CD4-positive, alpha-beta T cell treated with Interferon alpha-2 for 1 hour (primary cell): ENCODE data around the gene NLGN2.
"Not testable (repeated sequence)": the region's sequence is repeated elsewhere in the genome, so short reads cannot be mapped to it uniquely, and the experiment has no call there.

Experiments used
- DNase-seq, 2 donors: peaks; one replicate each; pipeline ENCODE4 v3.0.0-alpha.2; 2020 to 2022

Gene NLGN2

DNA sequence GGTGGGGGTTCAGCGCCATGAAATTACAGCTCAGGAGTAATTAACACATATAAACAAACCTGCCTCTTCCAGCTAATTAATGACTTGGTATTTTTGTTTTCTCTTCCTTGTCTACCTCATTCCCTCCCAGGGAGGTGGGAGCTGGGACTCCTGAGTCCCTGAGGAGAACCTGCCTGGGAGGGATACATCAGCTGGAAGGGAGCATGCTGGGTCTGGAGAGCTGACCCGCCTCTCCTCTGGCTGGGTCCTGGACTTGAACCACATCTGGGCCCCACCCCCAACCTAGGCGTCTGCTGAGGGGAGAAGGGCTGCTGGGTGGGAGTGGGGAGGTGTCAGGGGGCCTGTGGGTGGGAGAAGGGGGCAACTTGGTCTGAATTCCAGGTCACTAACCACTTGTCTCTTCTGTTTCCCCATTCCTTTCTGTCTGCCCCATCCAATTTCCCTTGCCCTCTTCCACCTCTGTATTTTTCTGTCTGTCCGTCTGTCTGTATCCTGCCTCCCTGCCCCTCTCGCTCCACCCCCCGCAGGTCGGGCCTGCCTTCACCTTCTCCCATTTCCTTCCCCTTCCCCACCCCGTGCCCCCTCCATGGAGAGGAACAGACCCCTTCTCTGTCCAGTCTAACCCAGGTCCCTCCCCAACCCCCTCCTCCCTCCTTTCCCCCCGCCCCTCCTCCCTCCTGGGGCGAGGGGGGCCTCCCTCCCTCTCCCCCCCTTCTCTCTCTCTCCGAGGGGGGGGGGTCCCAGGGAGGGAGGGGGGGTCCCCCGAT is at the start of gene NLGN2:
TSS of gene NLGN2 (plus strand) at position 361 of the 767 bp plus-strand sequence. CDS start 411 bp downstream, outside the sequence.
- DNase-seq = no peak

DNA sequence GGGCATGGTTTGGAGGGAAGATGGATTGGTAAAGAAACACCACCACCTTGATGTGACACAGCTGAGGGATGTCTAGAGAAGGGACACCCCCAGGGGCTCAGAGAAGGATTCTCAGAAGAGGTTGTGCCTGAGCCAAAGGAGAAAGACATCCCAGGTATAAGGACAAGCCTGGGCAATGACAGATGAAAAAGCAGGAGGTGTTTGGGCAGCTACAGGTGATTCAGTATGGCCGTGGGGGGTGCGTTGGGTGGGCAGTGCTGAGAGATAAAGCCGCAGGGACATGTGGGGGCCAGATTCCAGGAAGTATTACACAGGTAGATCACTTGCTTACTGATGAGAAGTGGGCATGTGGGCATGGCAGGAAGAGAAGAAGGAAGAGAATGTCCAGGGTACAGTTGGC is 45.7 kb upstream of the NLGN2 start:
- DNase-seq = no peak

DNA sequence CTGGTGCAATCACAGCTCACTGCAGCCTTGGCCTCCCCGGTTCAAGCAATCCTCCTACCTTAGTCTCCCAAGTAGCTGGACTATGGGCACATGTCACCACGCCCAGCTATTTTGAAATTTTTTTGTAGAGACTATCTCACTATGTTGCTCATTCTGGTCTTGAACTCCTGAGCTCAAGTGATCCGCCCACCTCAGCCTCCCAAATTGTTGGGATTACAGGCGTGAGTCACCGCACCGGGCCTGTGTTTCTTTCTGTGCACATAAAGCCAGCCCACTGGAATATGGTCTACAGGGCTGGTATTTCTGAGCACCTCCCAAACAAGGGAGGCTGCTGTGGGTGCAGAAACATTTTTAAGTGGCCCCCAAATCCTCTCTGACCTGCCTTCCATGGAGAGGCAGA is 44.3 kb upstream of the NLGN2 start:
- no peak for DNase-seq

DNA sequence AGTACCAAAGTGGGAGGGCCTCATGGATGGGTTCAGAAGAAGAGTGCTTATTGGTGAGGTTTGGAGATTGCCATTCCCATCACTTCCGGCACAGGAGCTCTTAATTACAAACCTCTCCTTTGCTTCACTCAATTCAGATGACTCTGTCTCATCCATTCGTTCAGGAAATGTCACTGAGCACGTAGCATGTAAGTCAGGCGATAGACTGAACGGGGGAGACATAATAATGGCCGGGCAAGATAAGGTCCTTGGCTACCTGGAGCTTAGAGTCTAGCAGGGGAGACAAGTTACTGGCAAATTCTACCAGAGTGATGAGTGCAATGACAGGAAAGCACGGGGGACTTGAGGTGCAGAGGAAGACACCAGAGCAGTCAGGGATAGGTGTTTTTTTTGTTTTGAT is 41.7 kb upstream of the NLGN2 start:
- not testable (repeated sequence) for DNase-seq

DNA sequence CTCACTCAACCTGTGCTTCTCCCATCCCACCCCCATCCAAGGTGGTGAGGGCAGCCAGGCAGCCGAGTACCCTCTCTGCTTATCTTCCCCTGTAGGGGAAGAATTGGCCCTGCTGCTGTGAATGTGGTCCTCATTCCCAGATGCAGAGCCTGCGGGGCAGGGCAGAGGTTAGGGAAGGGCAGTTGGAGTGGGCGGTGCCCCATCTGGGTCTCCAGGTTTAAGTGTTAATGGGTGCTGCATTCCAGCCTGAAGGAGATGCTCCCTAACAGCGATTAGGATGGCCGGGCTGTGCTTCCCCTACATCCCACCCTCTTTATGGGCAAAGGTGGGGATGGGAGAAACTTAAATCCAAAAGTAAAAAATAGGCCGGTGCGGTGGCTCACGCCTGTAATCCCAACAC is 40.6 kb upstream of the NLGN2 start:
- no peak for DNase-seq

DNA sequence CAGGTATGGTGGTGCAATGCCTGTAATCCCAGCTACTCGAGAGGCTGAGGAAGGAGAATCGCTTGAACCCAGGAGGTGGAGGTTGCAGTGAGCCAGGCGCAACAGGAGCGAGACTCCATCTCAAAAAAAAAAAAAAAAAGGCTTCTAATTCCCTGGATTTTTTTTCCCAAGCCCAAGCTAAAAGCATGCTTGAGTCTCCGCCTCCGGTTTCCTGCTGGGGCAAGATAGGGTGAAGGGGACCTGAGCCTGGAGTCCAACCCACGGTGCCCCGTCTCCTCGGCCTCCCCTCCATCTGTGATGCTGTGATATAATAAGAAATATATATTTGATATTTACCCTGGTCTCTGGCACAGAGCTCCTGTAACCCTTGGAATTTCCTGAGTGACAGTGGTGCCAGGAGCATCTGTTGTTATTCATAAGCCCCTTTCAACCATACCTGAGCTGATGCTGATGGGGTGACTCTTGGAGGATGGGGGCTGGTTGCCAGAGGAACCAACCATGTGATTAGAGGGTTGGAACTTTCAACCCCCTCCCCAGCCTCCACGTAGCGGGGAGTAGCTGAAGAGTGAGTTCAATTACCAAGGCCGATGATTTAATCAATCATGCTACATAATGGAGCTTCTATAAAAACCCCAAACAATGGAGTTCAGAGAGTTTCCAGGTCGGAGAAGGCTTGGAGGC is 39.6 kb upstream of the NLGN2 start:
- DNase-seq = no peak

DNA sequence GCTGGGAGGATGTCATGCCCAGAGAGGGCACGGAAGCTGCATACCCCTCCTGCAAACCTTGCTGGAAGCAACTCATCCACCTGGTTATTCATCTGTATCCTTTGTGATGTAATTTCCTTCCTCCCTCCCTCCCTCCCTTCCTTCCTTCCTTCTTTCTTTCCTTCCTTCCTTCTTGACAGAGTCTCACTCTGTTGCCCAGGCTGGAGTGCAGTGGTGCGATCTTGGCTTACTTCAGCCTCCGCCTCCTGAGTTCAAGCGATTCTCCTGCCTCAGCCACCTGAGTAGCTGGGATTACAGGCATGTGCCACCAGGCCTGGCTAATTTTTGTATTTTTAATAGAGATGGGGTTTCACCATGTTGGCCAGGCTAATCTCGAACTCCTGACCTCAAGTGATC is 39.0 kb upstream of the NLGN2 start:
- not testable (repeated sequence) for DNase-seq

DNA sequence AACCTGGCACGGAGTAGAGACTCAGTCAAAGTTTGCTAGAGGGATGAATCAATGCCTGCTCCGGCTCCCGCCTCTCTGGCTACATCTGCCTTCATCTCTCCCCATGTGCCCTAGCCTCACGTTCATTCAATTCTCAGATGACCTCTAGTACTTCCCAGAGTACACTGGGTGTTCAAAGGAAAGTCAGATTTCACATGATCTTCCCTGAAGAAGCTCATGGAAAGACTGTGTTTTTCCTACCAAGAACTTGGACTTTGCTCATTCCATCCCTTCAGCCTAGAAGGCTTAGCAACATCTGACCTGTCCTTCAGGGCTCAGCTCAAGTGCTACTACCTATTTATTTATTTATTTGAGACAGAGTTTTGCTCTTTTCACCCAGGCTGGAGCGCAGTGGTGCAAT is 37.8 kb upstream of the NLGN2 start:
- no peak for DNase-seq

DNA sequence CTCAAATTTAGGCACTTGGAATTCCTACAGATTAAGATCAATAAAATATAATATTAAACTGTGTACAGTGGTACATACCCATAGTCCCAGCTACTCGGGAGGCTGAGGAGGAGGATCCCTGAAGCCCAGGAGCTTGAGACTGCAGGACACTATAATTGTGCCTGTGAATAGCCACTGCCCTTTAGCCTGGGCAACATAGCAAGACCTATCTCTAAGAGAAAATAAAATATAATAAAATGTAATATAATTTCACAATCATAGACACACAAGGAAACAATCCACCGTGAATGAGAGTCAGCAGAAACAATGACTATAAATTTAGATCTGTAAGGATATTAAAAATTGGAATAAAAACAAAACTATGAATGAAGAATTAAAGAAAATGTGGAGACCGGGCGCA is 36.8 kb upstream of the NLGN2 start:
- DNase-seq = no peak

DNA sequence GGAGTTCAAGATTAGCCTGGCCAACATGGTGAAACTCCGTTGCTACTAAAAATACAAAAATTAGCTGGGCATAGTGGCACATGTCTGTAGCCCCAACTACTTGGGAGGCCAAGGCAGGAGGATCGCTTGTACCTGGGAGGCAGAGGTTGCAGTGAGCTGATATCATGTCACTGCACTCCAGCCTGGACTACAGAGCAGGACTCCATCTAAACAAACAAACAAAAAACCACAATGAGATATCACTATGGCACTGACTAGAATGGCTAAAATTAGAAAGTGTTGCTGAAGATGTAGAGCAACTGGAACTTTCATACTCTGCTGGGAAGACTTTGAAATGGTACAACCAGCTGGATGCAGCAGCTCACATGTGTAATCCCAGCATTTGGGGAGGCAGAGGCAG is 33.3 kb upstream of the NLGN2 start:
- no peak for DNase-seq

DNA sequence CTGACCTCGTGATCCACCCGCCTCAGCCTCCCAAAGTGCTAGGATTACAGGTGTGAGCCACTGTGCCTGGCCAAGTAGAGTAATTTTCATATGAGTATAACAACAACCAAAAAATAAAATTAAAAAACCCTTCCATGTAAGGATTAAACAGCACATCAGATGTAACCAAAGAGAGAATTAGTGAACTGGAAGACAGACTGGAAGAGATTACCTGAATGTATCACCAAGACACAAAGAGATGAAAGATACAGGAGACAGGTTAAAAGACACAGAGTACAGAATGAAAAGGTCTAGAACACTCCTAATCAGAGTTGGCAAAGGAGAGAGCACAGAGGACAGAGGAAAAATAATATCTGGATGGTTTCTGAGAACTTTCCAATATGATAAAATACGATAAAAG is 28.5 kb upstream of the NLGN2 start:
- no peak for DNase-seq

DNA sequence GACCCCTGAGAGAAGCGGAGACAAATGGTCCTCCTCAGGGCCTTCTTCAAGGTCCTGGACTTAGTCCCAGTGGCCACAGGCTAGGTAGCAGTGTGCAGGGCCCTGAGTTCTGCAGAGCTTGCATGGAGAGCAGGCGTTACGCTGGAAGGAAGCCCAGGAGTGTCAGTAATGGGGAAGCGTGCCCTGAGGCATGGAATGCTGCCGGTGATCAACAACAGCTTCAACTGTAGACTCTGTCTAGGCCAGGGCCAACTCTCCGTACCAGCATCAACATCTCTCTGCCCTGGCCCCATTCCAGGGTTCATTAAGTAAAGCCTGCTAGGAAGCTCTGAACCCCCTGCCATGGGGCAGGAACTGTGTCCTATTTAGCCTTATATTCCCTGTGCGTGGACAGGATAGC is 27.3 kb upstream of the NLGN2 start:
- no peak for DNase-seq

DNA sequence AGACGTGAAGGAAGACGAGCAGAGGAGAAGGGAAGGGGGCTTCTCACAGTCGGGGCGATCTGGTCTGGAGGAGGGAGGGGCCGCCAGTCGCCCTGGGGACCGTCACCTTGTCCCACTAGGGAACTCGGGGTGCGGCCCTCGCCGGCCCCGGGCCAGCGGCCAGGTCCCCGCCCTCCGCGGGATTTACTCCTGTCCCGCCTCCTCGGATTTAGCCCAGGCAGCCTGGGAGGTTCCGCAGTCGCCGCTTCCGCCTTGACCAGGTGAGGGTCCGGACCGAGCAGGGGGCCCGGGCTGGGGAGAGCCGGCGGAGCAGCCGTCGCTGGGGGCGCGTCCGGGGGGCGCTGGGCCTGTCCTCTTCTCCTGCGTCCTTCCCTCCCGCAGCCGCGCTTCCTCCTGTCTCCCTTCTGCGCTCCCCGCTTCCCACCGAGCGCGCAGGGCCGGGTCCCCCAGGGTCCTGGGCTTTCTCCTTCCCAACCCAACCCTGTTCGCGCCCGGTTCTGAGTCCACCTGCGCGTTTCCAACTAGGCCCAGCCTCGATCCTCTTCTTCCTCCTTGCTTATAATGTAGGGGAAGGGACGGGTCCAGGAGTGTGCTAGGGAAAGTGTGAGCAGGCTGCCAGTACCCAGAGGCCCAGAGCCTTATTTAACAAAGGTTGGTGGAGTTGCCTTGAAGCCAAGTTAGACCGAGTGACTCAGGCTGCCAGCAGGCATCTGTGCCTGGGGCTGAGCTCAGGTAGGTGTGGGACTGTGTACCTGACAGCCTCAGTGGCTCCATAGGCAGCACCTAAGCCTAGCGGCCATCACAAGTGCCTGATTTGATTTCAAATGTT is 26.6 kb upstream of the NLGN2 start, which contains the start of gene TNK1:
TSS of gene TNK1 (plus strand) at position 235 of the 829 bp plus-strand sequence. CDS start 1,838 bp downstream, outside the sequence.
- DNase-seq = no peak

DNA sequence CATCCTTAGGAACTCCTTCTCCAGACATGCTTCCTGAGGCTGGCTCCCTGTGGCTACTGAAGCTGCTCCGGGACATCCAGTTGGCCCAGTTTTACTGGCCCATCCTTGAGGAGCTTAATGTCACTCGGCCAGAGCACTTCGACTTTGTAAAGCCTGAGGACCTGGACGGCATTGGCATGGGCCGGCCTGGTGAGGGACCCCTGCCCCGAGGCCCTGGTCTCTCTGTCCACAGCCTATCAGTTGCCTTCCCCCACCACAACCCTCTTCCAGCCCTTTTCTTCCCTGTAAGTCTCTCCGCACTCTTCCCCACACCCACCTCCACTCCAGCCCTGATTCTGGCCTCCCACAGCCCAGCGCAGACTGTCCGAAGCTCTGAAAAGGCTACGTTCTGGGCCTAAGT is 24.7 kb upstream of the NLGN2 start:
- no peak for DNase-seq

DNA sequence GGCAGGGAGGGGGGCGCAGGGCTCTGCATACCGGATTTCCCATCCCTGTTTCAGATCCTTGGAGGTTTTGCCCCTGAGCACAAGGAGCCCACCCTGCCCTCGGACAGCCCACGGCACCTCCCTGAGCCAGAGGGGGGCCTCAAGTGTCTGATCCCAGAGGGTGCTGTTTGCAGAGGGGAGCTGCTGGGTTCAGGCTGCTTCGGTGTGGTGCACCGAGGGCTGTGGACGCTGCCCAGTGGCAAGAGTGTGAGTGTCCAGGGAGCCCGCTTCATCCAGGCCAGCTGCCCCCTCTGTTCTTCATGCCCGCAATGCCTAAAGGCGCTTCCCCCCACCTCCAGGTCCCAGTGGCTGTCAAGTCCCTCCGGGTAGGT is 24.3 kb upstream of the NLGN2 start:
- no peak for DNase-seq

DNA sequence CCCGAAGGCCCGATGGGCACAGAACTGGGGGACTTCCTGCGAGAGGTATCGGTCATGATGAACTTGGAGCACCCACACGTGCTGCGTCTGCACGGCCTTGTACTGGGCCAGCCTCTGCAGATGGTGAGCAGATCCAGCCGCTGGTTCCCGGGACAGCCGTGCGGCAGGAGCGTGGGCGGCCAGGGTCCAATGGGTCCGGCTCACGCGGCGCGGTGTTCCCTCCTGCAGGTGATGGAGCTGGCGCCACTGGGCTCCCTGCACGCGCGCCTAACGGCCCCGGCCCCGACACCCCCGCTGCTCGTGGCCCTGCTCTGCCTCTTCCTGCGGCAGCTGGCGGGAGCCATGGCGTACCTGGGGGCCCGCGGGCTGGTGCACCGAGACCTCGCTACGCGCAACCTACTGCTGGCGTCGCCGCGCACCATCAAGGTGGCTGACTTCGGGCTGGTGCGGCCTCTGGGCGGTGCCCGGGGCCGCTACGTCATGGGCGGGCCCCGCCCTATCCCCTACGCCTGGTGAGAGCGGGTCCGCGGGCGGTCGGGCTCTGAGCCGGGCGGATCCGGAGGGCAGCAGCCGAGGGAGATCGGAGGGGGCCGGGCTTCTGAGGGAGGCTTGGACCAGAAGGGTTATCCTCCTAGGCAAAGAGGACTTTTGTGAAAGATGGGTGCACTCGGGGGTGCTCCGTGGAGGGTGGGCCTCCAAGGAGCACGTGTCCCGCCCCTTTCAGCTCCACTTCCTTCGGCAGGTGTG is 23.7 kb upstream of the NLGN2 start:
- DNase-seq = peak; percentile 76 to 86

DNA sequence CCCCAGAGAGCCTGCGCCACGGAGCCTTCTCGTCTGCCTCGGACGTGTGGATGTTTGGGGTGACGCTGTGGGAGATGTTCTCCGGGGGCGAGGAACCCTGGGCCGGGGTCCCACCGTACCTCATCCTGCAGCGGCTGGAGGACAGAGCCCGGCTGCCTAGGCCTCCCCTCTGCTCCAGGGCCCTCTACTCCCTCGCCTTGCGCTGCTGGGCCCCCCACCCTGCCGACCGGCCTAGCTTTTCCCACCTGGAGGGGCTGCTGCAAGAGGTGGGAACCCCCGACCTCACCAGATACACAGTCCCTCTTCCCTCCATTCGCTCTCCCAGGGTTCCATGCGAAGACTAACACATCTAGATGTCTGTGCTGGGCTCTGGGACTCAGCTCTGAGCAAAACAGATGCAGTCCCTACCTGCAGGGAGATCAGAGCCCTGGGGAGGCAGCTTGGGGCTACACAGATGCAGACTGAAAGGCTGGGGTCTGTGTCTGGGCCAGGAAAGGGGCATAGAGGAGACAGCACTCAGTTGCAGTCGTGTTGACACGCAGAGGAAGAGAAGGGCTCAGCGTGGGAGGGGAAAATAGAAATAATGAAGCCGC is 23.1 kb upstream of the NLGN2 start:
- DNase-seq = no peak

DNA sequence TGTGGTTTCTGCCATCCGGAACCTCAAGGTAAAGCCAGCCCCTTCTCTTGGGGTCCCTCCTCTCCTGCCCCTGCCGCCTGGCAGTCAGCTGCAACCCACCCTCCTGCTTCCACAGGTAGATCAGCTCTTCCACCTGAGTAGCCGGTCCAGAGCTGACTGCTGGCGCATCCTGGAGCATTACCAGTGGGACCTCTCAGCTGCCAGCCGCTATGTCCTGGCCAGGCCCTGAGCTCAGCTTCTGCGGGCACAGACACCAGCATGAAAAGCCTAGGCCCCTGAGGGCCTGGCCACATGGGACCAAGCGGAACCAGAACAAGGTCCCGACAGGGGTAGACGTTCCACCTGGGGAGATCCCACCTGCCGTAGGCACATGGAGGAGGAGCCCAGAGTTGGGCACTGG is 18.8 kb upstream of the NLGN2 start:
- DNase-seq = no peak

DNA sequence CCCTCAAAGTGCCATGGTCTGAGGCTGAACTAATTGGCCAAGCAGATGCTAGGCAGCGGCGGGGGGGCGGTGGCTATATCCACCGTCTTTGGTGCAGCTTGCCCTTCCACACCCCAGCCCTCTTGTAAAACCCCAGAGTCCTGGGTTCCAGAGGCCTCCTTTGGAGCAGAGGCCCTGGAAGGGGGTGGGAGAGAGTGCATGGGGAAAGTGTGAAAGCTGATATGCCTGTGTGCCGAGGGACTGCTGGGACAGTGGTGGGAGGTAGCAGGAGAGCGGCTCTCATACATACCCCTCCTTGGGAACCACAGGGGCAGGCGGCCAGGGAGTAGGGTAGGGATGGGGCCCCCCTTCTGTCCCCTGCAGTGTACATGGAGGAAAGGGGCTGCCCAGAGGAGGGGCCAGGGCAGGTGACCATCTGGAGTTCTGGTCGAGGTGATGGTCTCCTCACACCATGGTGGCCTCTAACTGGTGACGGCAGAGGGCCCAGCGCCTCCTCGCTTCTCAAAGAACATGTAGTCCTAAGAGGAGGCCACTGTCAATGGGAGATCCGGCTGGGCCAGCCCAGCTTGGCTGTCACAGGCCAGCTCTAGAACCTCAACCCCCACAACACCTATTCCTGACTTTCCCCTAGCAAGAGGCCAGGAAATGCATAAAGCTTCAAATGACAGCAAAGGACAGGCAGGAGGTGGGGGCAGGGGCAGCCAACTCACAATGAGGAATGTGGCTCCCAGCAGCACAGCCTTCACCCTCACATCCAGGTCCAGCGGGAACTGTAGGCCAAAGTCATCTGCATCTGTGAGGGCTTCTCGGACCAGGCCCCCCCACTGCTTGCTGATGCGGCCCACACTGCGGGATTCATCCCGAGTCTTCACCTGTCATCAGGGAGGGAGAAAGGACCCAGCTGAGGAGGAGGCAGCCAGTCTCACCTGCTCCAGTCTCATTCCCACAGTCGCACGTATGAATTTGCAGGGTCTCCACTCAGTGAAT is 17.4 kb upstream of the NLGN2 start:
- DNase-seq = no peak

DNA sequence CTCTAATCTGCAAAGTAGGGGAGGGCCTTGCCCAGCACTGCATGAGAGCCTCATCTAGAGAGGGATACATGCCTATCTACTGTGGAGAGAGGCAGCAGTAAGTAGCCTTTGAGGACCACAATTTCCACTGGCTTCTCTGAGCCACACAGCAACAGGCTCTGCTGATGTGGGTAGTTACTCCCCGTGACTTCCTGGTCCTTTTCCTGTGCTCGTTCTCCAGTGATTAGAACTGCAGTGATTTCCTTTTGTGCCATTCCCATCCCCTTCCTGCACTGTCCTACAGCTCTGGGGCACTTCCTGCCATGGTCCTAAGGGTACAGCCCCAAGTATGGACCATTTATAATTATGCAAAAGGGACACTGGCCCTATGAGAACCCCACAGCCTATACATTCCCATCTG is 16.3 kb upstream of the NLGN2 start:
- no peak for DNase-seq
